H1 (cell line): ENCODE results near the gene CCR3. TPM values are rescaled to one million over a fixed set of nuclear protein-coding genes. Genes with fewer than 3 reads are reported as not detected.

ENCODE experiments used
- BACH1 ChIP-seq: IDR thresholded peaks from 2 replicates; pipeline ENCODE4 v1.6.1; 2012; ENCODE audit warnings: low read length, improper control_type of control experiment
- CEBPB ChIP-seq: IDR thresholded peaks from 2 replicates; pipeline ENCODE4 v1.6.1; 2012; ENCODE audit warnings: low read depth, low read length
- CHD2 ChIP-seq: IDR thresholded peaks from 2 replicates; pipeline ENCODE4 v1.6.1; 2012; ENCODE audit warnings: low read length, improper control_type of control experiment
- EP300 ChIP-seq, 2 experiments: IDR thresholded peaks; 1 replicate in 1 of 2; 2 replicates in 1 of 2; pipeline ENCODE4 v1.6.1; 2011 to 2012; ENCODE audit warnings: low read depth in 2 of 2, low read length in 2 of 2, mild to moderate bottlenecking in 2 of 2, borderline replicate concordance in 1 of 2, inconsistent platforms in 1 of 2, moderate library complexity in 1 of 2
- EZH2 ChIP-seq: fragments of 200-600 bp; sonication (generic); IDR thresholded peaks from 2 replicates; pipeline ENCODE4 v1.7.1; 2012; ENCODE audit warnings: low read depth, mild to moderate bottlenecking, moderate library complexity, low read length, inconsistent platforms; ENCODE audit not compliant: severe bottlenecking
- SRF ChIP-seq: IDR thresholded peaks from 2 replicates; pipeline ENCODE4 v1.6.1; 2011; ENCODE audit warnings: mild to moderate bottlenecking, low read depth, low read length, moderate library complexity
- YY1 ChIP-seq: IDR thresholded peaks from 2 replicates; pipeline ENCODE4 v1.6.1; 2011; ENCODE audit warnings: low read depth, mild to moderate bottlenecking, low read length
- polyA plus RNA-seq, 7 experiments: library from polyadenylated mRNA; depleted of rRNA in 3 of 7; stranded (reverse) in 5 of 7; unstranded in 2 of 7; fragments of >200 nt in 5 of 7; fragments of 200-250 nt in 2 of 7; gene quantifications; 1 replicate in 5 of 7; 2 replicates in 1 of 7; 4 replicates in 1 of 7; pipeline versions ENCODE4 v1.2.1 to v1.2.3, GENCODE V29; 2011 to 2013; ENCODE audit warnings: missing spikeins in 2 of 7, mixed read lengths in 2 of 7
- total RNA-seq: library from RNA; stranded (reverse); fragmentation: NEBNext Ultra II Directional; extraction: Animal tissue kit (Norgen Biotek cat#: 25700); gene quantifications from 2 replicates; pipeline ENCODE4 v1.2.1, GENCODE V29; 2021
- TF ChIP-seq, protein P1 (sequence below): IDR thresholded peaks from 2 replicates; pipeline ENCODE4 v1.6.1; 2012; ENCODE audit warnings: inconsistent platforms
- TF ChIP-seq, protein P2 (sequence below): IDR thresholded peaks from 2 replicates; pipeline ENCODE4 v1.6.1; 2011; ENCODE audit warnings: low read length, improper control_type of control experiment
- TF ChIP-seq, protein P3 (sequence below): IDR thresholded peaks from 2 replicates; pipeline ENCODE4 v1.6.1; 2012; ENCODE audit warnings: inconsistent platforms

CCR3 gene
- total and polyA plus RNA-seq, 2 of the 8 experiments (the other 6 are each of a cell fraction or from before 2014, with no cell fraction given) = not detected

DNA sequence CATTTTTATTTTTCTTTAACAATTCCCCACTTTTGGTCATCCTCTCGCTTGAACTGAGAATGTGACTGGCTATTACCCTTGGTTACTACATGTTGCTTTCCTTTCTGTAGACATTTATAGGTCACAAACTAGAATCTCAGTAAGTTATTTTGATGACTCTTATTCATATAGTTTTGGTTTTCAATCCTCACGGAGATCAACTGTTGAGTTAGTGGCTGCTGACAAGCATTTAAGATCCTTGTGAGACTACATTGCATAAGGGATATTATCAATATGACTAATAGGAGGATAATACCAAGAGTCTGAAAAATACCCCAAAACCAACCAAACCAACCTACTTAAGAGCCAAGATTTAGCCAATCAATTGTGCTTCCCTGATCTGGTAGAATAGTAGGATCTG, 16.3 kb downstream of the CCR3 start (continued):
- TF ChIP-seq, protein P1, sequence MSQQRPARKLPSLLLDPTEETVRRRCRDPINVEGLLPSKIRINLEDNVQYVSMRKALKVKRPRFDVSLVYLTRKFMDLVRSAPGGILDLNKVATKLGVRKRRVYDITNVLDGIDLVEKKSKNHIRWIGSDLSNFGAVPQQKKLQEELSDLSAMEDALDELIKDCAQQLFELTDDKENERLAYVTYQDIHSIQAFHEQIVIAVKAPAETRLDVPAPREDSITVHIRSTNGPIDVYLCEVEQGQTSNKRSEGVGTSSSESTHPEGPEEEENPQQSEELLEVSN = no peak
- TF ChIP-seq CEBPB (no peak), YY1 (no peak), EP300 (IDR thresholded peaks at IDR 0.05; ENCODE audit: borderline replicate concordance in 1 of 2, low read depth in 2 of 2, low read length in 2 of 2) (no peak), EZH2 (no peak), BACH1 (no peak), CHD2 (no peak), SRF (no peak)
- TF ChIP-seq, protein P2, sequence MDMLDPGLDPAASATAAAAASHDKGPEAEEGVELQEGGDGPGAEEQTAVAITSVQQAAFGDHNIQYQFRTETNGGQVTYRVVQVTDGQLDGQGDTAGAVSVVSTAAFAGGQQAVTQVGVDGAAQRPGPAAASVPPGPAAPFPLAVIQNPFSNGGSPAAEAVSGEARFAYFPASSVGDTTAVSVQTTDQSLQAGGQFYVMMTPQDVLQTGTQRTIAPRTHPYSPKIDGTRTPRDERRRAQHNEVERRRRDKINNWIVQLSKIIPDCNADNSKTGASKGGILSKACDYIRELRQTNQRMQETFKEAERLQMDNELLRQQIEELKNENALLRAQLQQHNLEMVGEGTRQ = no peak
- TF ChIP-seq, protein P3, sequence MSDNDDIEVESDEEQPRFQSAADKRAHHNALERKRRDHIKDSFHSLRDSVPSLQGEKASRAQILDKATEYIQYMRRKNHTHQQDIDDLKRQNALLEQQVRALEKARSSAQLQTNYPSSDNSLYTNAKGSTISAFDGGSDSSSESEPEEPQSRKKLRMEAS = no peak
- TF ChIP-seq, all 59 proteins: peak for 0
